Right ventricle myocardium superior (tissue), 1 donor: ENCODE results near the gene S100Z. TPM values are rescaled to one million over a fixed set of nuclear protein-coding genes. Genes with fewer than 3 reads are reported as not detected.
"Not testable (repeated sequence)": the region's sequence is repeated elsewhere in the genome, so short reads cannot be mapped to it uniquely, and the experiment has no call there.

Experiments
- ATAC-seq: fragments of 200-7000 bp; cut with Tn5 transposase; one replicate; pipeline ENCODE4 v1.9.1; 2020; ENCODE audit warnings: mild to moderate bottlenecking; ENCODE audit not compliant: poor library complexity
- DNase-seq: peaks from one replicate; pipeline ENCODE4 v3.0.0-alpha.2; 2020
- intact Hi-C: fragments of 100-400 bp; cut with DNase I; formaldehyde crosslinking; loops from one replicate; pipeline ENCODE4 v1.11.2; 2022
- total RNA-seq: library from RNA; stranded (reverse); fragmentation: NEBNext Ultra II Directional; extraction: Animal tissue kit (Norgen Biotek cat#: 25700); gene quantifications from one replicate; pipeline ENCODE4 v1.2.1, GENCODE V29; 2021
- donor health status: DM: no; HTN: yes; CAD: no; lungs with severe emphysema.

Gene S100Z
- total RNA-seq, 1 donor from 2014 or later: not detected

DNA sequence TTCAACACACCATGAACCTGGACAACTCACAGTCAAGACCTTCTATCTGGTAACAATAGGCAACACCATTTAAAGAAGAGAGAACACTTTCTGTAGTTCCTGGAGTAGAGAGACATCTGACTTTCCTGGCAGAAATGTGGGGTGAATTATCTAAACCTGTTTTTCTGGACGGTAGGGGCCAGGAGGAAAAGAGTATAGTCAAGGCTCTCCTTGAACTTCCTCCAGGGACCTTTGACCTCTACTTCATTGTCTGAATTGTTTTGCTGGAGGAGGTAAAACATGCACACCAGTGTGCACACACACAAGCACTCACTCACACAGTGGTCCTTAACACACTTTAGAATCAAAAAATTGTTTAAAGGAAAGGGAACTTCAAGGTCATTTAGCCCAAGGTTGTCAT lies 13.2 kb downstream of the S100Z start:
- intact Hi-C loops: no loop called here
- DNase-seq: no peak
- no peak for ATAC-seq

DNA sequence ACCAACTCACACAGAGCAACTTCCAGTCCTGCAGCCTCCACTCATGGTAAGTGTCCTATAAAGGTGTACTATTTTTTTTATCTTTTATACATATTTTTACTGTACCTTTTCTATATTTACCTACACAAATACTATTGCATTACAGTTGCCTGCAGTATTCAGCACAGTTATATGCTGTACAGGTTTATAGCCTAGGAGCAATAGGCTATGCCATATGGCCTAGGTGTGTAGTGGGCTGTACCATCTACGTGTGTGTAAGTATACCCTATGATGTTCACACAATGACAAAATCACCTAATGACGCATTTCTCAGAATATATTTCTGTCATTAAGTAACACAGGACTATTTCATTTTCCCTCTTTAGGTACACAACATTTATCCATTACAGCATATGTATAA lies 16.7 kb downstream of the S100Z start:
- intact Hi-C loops: no loop called here
- DNase-seq (no peak), ATAC-seq (no peak)

DNA sequence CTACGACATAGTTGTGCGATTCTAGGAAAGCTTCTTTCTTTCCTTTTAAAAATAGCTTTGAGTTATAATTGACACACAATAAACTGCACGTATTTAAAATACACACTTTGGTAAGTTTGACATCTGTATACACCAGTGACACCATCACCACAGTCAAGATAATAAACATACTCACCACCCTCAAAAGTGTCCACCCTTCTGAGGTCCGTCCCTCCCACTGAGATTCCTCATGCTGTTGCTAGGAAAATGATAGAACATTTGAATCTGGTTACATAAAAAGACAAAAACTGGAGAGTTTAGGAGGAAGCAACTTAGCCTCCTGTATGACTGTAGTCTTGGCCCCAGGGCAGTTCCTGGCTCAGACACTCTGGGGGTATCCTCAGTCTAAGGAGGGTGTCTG lies 17.2 kb downstream of the S100Z start:
- intact Hi-C loops: no loop called here
- ATAC-seq: no peak
- no peak for DNase-seq

DNA sequence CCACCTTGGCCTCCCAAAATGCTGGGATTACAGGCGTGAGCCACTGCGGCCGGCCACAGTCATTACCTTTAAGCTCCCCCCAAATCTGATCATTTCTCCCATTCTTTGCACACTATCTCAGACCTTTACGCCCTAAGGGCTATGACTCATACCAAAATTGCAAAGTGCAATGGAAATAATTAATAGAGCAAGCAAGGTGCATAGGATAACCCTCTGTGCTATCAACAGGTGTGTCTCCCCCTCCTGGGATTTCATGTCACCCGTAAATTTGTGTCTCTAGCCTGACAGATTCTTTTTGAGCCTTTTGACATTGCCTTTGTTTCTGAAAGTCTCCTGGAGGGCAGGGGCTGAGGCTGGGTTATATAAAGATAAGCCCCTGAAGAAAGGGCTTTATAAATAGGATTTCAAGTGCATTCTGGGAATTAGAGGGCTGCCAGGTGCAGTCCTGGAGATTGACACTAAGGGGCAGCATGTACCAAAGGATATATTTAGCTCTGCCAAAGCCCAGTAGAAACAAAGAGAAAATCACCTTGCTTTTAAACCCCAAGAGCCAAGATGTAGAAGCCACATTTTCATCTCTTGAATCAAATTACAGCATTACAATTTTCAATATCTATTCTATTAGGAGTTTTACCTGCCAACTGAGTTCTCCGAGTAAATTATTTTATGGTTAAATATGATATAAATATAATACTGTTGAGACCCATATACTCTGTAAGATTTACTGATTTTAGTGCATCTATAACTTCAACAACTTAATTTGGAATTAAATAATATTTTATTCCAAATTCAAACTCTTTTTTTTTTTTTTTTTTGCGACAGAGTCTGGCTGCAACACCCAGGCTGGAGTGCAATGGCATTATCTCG lies 18.2 kb downstream of the S100Z start:
- intact Hi-C loops: no loop called here
- ATAC-seq (peak; percentile 92), DNase-seq (peak; percentile 67)

DNA sequence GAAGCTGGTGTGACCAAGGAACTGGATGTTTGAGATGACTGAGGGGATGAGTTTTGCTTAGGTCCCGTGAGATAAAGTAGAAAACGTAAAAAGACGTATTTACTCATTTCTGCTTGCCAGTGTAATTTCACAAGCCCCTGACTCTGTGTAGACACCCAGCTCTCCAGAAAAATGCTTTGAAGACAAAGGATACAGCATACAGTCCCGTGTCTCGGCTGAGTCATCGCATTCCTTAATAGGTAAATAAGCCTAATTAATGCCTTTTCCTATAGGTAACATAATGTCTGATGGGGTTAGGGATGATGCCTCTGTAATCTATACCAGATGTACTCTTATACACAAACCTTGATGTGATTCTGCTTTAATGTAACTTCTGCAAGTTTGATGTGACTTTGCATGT lies 20.2 kb downstream of the S100Z start:
- no peak for ATAC-seq
- no peak for DNase-seq
- intact Hi-C loops: loop anchor here (5.0 kb wide), 1 partner anchor 147 kb away; no protein-coding TSS in a partner anchor

DNA sequence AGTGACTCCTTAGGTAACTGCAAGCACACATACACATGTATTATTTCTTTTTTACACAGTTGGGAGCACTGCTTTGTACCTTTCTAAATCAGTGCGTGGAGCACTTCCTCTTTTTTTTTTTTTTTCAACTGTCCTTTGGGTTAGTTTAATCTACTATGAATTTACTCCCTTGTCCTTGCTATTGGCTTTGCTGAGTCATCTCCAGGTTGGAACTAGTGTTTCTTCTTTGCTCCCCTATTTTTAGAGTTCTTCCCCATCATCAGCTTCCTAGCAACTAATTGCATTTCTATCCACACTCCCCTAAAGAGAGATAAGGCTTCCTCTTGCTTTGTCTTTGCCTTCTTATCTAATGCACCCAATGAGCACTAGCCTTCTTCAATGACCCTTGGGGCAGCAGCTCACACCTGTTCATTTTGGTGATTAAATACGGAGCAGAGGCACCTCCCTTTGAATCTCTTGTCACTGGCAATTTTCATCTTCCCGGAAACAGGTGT lies 24.3 kb downstream of the S100Z start:
- intact Hi-C loops: loop anchor here (5.0 kb wide), 1 partner anchor 143 kb away; no protein-coding TSS in a partner anchor
- DNase-seq (no peak), ATAC-seq (no peak)

DNA sequence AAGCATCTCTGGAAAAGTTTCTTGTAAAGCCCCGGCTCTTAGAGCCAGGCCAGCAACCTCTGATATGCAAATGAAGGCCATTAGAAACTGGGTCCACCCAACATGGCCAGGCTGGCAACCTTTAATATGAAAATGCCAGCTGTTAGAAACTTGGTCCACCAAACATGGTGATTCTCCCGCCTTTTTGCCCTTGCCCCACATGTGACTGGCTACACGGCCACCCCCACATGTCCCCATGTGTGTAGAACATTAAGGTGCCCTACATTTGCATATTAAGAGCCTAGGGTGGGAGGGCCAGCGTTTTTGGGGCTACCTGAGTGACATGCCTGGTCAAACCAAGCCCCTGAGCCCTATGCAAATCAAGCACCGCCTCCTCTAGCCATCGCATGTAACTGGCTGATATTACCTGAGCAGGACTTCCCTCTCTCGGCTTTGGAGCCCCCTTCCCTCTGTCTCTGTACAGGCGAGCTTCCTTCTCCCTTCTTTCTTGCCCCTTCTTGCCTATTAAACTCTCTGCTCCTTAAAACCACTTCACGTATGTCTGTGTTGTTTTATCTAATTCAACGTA lies 39.0 kb downstream of the S100Z start:
- intact Hi-C loops: no loop called here
- no peak for DNase-seq
- no peak for ATAC-seq

DNA sequence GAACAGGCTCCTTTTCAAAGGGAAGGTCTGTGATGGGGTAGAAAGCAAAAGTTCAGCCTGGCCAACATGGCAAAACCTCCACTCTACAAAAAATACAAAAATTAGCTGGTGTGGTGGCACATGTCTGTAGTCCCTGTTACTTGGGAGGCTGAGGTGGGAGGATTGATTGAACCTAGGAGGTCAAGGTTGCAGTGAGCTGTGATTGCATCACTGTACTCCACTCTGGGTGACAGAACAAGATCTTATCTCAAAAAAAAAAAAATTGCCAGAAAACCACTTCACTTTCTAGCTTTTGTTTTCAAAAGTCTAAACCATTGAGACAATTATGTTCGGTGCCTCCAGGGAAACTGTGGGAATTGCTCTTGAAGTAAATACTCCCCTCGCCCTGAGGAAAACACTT lies 43.5 kb downstream of the S100Z start:
- intact Hi-C loops: no loop called here
- no peak for ATAC-seq
- no peak for DNase-seq

DNA sequence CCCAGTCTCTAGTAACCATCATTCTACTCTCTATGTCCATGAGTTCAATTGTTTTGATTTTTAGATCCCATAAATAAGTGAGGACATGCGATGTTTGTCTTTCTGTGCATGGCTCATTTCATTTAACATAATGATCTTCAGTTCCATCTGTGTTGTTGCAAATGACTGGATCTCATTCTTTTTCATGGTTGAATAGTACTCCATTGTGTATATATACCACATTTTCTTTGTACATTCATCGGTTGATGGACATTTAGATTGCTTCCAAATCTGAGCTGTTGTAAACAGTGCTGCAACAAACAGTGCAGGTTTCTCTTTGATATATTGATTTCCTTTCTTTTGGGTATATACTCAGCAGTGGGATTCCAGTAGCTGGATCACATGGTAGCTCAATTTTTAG lies 46.4 kb downstream of the S100Z start:
- ATAC-seq (no peak), DNase-seq (no peak)
- intact Hi-C loops: no loop called here

DNA sequence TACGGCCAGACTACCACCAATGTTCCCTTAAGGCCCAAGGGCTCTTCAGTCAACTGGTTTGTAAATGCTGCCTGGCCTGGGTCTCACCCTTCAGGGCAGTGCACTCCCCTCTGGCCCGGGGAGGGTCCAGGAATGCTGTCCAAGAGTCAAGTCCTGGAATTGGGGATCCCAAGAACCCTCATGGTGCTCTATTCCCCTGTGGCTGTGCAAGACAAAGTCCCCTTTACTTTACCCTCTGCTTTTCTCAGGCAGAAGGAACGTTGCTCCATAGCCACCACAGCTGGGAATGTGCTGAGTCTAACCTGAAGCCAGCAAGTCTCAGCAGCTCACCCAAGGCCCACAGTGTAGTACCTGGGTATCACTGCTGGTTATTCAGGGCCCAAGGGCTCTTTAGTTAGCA lies 51.7 kb downstream of the S100Z start:
- intact Hi-C loops: no loop called here
- no peak for ATAC-seq

DNA sequence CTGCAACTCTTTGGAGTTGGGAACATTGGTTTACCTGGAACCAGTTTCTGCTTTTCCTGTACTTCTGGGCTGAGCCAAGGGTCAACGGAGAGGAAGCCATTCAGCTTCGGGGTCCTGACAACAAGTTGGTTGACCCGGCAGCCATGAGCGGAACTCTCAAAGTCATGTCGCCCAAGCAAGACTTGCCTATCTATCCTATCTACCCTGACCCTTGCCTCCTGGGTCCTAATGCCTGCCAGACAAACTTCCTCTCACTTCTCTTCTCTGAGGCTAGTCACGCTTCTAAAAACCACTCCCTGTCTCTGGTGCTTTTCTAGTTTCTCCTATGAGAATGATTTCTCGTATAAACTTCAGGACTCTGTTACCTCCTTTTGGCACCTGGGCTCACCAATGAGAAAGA lies 58.4 kb downstream of the S100Z start:
- no peak for DNase-seq
- ATAC-seq: no peak
- intact Hi-C loops: no loop called here

More for the DNA sequence above, 51.7 kb downstream of the S100Z start:
- DNase-seq: no peak

DNA sequence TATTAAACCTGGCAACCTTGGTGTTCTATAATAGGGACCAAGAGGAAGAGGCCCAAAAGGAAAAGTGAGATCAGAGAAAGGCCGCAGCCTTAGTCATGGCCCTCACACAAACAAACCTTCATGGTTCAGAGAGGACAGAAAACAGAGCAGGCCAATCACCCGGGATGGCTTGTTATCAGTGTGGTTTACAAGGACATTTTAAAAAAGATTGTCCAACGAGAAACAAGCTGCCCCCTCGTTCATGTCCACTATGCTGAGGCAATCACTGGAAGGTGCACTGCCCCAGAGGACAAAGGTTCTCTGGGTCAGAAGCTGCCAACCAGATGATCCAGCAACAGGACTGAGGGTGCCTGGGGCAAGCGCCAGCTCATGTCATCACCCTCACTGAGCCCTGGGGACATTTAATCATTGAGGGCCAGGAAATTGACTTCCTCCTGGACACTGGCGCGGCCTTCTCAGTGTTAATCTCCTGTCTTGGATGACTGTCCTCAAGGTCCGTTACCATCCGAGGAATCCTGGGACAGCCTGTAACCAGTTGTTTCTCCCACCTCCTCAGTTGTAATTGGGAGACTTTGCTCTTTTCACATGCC lies 60.6 kb downstream of the S100Z start:
- DNase-seq, intact Hi-C loops, ATAC-seq: not testable (repeated sequence)

DNA sequence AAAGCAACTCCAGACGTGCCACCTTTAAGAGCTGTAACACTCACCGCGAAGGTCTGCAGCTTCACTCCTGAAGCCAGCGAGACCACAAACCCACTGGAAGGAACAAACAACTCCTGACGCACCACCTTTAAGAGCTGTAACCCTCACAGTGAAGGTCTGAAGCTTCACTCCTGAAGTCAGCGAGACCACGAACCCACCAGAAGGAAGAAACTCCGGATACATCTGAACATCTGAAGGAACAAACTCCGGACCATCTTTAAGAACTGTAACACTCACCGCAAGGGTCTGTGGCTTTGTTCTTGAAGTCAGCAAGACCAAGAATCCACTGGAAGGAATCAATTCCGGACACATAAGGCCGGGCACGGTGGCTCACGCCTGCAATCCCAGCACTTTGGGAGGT lies 64.9 kb downstream of the S100Z start:
- ATAC-seq, DNase-seq, intact Hi-C loops: not testable (repeated sequence)

DNA sequence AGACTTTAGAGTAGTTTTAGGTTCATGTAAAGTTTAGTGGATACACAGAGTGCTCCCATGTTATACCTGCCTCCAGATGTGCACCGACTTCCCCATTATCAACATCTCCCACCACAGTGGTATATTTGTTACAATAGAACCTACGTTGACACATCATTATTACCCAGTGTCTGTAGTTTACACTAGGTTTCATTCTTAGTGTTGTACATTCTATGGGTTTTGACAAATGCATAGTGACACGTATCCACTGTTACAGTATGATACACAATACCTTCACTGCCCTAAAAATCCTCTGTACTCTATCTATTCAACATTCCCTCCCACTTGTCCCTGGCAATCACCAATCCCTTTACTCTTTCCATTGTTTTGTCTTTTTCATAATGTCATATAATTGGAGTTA lies 68.7 kb downstream of the S100Z start:
- ATAC-seq (no peak), DNase-seq (no peak)
- intact Hi-C loops: no loop called here

DNA sequence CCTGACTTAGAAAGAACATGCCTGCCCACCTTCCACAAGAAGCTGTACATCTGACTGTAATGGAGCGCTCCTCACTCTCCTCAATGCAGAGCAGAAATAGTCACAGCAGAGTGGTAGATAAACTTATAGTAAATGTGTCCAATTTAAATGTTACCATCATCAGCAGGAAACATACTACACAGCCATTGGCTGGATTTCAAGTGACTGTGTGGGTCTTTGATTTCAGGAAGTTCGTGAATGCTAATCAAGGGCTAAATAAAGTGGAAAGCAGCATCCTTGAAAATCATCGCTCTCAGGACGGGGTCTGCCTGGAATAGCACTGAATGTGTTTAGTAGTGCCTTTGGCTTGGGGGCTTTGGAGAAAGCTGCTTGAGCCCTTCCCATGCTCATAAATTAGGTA lies 70.7 kb downstream of the S100Z start:
- ATAC-seq (no peak), DNase-seq (no peak)
- intact Hi-C loops: no loop called here

DNA sequence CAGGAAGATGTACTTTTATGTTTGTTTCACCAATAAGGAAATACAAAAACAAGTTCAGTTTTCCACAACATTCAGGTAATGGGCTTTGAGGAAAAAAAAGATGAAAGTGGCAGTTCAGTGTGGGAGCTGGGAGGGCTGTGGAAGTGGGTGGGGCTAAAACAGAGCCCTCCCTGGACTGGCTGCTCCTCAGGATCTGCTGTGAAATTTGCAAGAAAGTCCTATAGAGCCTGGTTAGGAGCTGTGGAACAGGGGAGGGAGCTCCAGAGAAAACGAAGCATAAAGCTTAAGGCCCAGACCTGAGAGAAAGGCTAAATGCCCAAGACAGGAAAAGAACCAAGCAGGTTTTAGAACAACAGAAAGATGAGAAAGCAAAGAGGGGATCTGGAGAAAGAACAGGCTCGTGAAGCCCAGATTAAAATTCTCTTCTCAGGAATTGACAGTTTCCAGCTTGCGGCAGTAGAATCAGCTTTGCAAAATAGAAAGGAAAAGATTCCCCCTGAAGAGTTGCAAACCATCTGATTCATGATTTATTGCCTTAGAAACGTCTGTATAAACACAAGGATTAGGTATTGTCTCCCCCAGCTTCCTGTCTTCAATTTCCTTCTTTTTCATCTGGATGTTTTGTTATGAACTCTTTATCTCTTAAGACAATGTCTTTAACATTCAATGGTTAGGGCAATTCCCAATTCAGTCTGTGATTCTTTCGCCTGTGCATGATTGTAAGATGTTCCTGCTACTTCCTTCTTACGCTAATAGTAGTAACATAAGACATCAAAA lies 76.7 kb downstream of the S100Z start:
- ATAC-seq: no peak
- intact Hi-C loops: no loop called here
- DNase-seq: no peak

DNA sequence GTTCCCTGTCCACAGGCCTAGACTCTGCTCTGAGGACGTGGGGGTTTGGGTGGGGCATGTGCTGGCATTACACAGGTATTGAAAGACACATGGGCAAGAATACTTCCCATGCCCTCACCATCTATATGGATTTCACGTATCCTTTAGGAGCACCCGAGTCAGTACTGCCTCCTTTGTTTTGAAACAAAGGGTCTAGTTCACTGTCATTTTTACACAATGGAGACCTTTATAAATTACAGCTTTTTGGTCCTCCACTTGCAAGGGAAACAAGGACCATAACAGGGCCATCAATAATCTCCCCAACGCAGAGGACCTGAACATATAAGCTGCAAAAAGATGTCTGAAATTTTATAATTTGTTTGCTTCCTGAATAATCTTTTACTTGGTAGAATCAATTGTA lies 78.1 kb downstream of the S100Z start:
- DNase-seq (no peak), ATAC-seq (no peak)
- intact Hi-C loops: no loop called here

DNA sequence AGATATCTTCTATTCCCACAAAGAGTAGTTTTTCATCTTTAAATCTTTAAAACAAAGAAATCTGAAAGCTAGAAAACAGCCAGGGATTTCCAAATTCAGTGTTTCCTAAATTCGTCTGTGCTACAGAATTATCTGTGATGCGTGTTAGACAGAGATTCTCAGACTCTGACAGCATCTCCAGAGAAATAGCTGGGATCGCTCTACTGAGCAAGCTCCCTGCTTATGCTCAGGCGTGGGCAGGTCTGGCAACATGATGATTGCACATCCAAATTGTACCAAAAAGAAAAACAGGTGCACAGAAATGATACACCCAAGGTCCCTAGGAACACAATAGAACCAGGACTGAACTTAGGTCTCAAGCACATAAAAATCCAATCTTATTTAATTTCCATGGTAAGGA lies 80.3 kb downstream of the S100Z start:
- intact Hi-C loops: no loop called here
- no peak for DNase-seq
- ATAC-seq: no peak

DNA sequence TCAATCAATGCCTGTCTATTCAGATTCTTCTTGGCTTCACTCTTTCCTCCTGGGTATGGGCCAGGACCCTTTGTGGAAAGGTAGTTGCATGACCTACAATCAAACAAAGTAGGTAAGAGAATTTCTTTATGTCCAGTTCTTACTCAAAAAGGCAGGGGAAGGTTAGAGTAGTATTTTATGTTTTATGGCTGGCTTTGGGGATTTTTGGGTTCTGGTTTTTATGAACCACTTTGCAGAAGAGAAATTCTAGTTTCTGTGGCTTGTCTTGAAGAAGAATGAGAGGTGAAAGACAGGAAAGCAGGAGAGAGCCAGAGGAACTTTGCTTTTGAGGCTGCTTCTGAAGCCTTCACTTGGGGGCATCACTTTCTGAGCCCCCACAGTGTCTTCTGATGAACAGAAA lies 88.4 kb downstream of the S100Z start:
- ATAC-seq (no peak), DNase-seq (no peak)
- intact Hi-C loops: no loop called here
